K562 (cell line): ENCODE data around the gene ERP29. TPM values are rescaled to one million over a fixed set of nuclear protein-coding genes. Genes with fewer than 3 reads are reported as not detected.

Source experiments
- BCLAF1 ChIP-seq, 2 experiments: fragments of 450-650 bp in 1 of 2; IDR thresholded peaks; 2 replicates each; pipeline ENCODE4 v1.6.1; 2011 to 2017; ENCODE audit warnings: low read depth in 2 of 2, antibody characterized with exemption in 1 of 2, borderline replicate concordance in 1 of 2, low read length in 1 of 2, mild to moderate bottlenecking in 1 of 2, mixed read lengths in 1 of 2; ENCODE audit not compliant: control insufficient read depth in 1 of 2
- BHLHE40 ChIP-seq: IDR thresholded peaks from 2 replicates; pipeline ENCODE4 v1.6.1; 2011; ENCODE audit warnings: low read length, improper control_type of control experiment
- CREB3 ChIP-seq: fragments of 450-650 bp; conservative IDR thresholded peaks from 2 replicates; pipeline ENCODE4 v1.6.1; 2016; ENCODE audit warnings: missing genetic modification characterization, low read depth, mild to moderate bottlenecking, missing compliant biosample characterization, moderate library complexity
- CSDE1 ChIP-seq, 2 experiments: fragments of 450-650 bp; IDR thresholded peaks; 2 replicates each; pipeline ENCODE4 v1.6.1; 2016; ENCODE audit warnings: mild to moderate bottlenecking in 1 of 2
- EHMT2 ChIP-seq: fragments of 450-650 bp; IDR thresholded peaks from 2 replicates; pipeline ENCODE4 v1.6.1; 2018; ENCODE audit warnings: antibody characterized with exemption
- FOXA3 ChIP-seq, 2 experiments: fragments of 450-650 bp in 1 of 2; sonication (generic) in 1 of 2; formaldehyde crosslinking; IDR thresholded peaks in 1 of 2; conservative IDR thresholded peaks in 1 of 2; 2 replicates each; pipeline versions ENCODE4 v1.4.0 to v1.8.0; 2020 to 2022; ENCODE audit warnings: mild to moderate bottlenecking in 2 of 2, missing genetic modification reagents in 1 of 2
- FOXP1 ChIP-seq: sonication (generic); formaldehyde crosslinking; IDR thresholded peaks from 2 replicates; pipeline ENCODE4 v1.8.0; 2022; ENCODE audit warnings: mild to moderate bottlenecking, missing genetic modification reagents
- GTF3C2 ChIP-seq: IDR thresholded peaks from 3 replicates; pipeline ENCODE4 v1.6.1; 2011; ENCODE audit warnings: borderline replicate concordance, mild to moderate bottlenecking, moderate library complexity; ENCODE audit not compliant: insufficient read length; ENCODE audit errors: extremely low read depth
- HINFP ChIP-seq: fragments of 450-650 bp; conservative IDR thresholded peaks from 2 replicates; pipeline ENCODE4 v1.6.1; 2016; ENCODE audit warnings: missing genetic modification characterization, low read depth, mild to moderate bottlenecking, control low read depth, missing compliant biosample characterization
- IRF9 ChIP-seq: fragments of 450-650 bp; IDR thresholded peaks from 2 replicates; pipeline ENCODE4 v1.6.1; 2016; ENCODE audit warnings: missing biosample characterization, missing genetic modification characterization
- RAD21 ChIP-seq, 2 experiments: fragments of 250-450 bp in 1 of 2; fragments of 450-650 bp in 1 of 2; sonication (Bioruptor Pico) in 1 of 2; formaldehyde crosslinking in 1 of 2; IDR thresholded peaks in 1 of 2; conservative IDR thresholded peaks in 1 of 2; 2 replicates each; pipeline versions ENCODE4 v1.4.0 to v1.8.0; 2020 to 2022; ENCODE audit warnings: mild to moderate bottlenecking in 2 of 2, moderate library complexity in 1 of 2
- SP1 ChIP-seq: sonication (generic); formaldehyde crosslinking; IDR thresholded peaks from 2 replicates; pipeline ENCODE4 v1.8.1; 2022; ENCODE audit warnings: mild to moderate bottlenecking, missing genetic modification reagents
- ZFX ChIP-seq: sonication (generic); formaldehyde crosslinking; IDR thresholded peaks from 2 replicates; pipeline ENCODE4 v1.8.0; 2022; ENCODE audit warnings: mild to moderate bottlenecking, missing genetic modification reagents, moderate library complexity
- ZNF354B ChIP-seq: fragments of 250-450 bp; sonication (Bioruptor Pico); IDR thresholded peaks from 2 replicates; pipeline ENCODE4 v1.4.0; 2020
- polyA plus RNA-seq, 8 experiments: library from polyadenylated mRNA; depleted of rRNA in 4 of 8; stranded (reverse) in 5 of 8; unstranded in 3 of 8; fragments of >200 nt; fragmentation: Nextera tagmentation in 2 of 8; fragmentation: Illumina TruSeq in 1 of 8; extraction: Ambion mirVana in 2 of 8; extraction: Trizol in 1 of 8; gene quantifications; 2 replicates each; pipeline versions ENCODE4 v1.2.1 to v1.2.3, GENCODE V29; 2011 to 2014; ENCODE audit warnings: inconsistent platforms in 1 of 8, missing spikeins in 1 of 8
- total RNA-seq, 7 experiments: library from RNA; depleted of rRNA in 6 of 7; stranded (reverse); fragments of >200 nt in 6 of 7; fragmentation: Illumina TruSeq in 2 of 7; extraction: Trizol in 2 of 7; gene quantifications; 2 replicates each; pipeline versions ENCODE4 v1.2.1 to v1.2.3, GENCODE V29; 2011 to 2021; ENCODE audit warnings: low replicate concordance in 1 of 7

The ERP29 gene
- total and polyA plus RNA-seq, 9 of the 15 experiments (the other 6 are each of a cell fraction or from before 2014, with no cell fraction given): 42.4 to 146 (median 111) TPM

- TF ChIP-seq SP1 (CRISPR knock-in tag) (no peak), CSDE1 (IDR thresholded peaks at IDR 0.05) (no peak), ZNF354B (CRISPR knock-in tag) (no peak), IRF9 (tag) (no peak), RAD21 (CRISPR knock-in tag; conservative IDR thresholded peaks at IDR 0.05 in 1 of 2, IDR thresholded peaks at IDR 0.05 in 1 of 2) (no peak), CREB3 (tag) (no peak), HINFP (tag) (no peak), EHMT2 (no peak; the same call in none of the 2 replicates), ZFX (CRISPR knock-in tag) (no peak; the same call in 1 of the 2 replicates), FOXP1 (CRISPR knock-in tag) (no peak), GTF3C2 (no peak), BCLAF1 (IDR thresholded peaks at IDR 0.05; ENCODE audit: borderline replicate concordance in 1 of 2, control insufficient read depth in 1 of 2, low read depth in 2 of 2, low read length in 1 of 2) (no peak), BHLHE40 (no peak), FOXA3 (CRISPR knock-in tag; conservative IDR thresholded peaks at IDR 0.05 in 1 of 2, IDR thresholded peaks at IDR 0.05 in 1 of 2) (no peak; a peak in 1 of 4 replicates)
These were observed 7.5 kb upstream of the ERP29 start (continued) for GRCh38 chr12:112005419-112006395.
